Activated CD8-positive, alpha-beta T cell treated with anti-CD3 and anti-CD28 coated beads for 36 hours (primary cell): Measurements from ENCODE around the gene RDH13. TPM values are rescaled to one million over a fixed set of nuclear protein-coding genes. Genes with fewer than 3 reads are reported as not detected.

ENCODE experiments used
- ATAC-seq: fragments of 200-7000 bp; cut with Tn5 transposase; one replicate; pipeline ENCODE4 v1.10.0; 2021; ENCODE audit warnings: mild to moderate bottlenecking, moderate library complexity
- CTCF ChIA-PET: fragments of 350-600 bp; sonication (Branson Sonifier 250); formaldehyde crosslinking; loops from one replicate; lab custom pipeline; 2021; ENCODE audit warnings: antibody characterized with exemption; lab: Charles Lee
- POLR2A ChIA-PET: fragments of 350-600 bp; sonication (Branson Sonifier 250); formaldehyde crosslinking; loops from one replicate; lab custom pipeline; 2021; ENCODE audit warnings: antibody characterized with exemption; lab: Charles Lee
- DNase-seq: peaks from one replicate; pipeline ENCODE4 v3.0.0-alpha.2; 2020
- H3K27ac Mint-ChIP-seq: one replicate; pipeline ENCODE4 v1.8.0; 2021; ENCODE audit warnings: mild to moderate bottlenecking, mixed read lengths
- H3K27me3 Mint-ChIP-seq: one replicate; pipeline ENCODE4 v1.8.0; 2021; ENCODE audit warnings: mixed read lengths
- H3K36me3 Mint-ChIP-seq: one replicate; pipeline ENCODE4 v1.8.0; 2021; ENCODE audit warnings: low read depth, mixed read lengths
- H3K4me1 Mint-ChIP-seq: one replicate; pipeline ENCODE4 v1.8.0; 2021; ENCODE audit warnings: low read depth, mixed read lengths
- H3K4me3 Mint-ChIP-seq: one replicate; pipeline ENCODE4 v1.8.0; 2021; ENCODE audit warnings: mild to moderate bottlenecking, moderate library complexity, mixed read lengths
- H3K9me3 Mint-ChIP-seq: one replicate; pipeline ENCODE4 v1.8.0; 2021; ENCODE audit warnings: mixed read lengths
- intact Hi-C: fragments of 100-400 bp; cut with micrococcal nuclease; formaldehyde crosslinking; loops from one replicate; pipeline ENCODE4 v1.10.0; 2022
- total RNA-seq, 2 experiments: library from RNA; stranded (reverse); gene quantifications; one replicate each; pipeline ENCODE4 v1.2.3, GENCODE V29; 2021
- TF ChIP-seq, protein P1 (sequence below): fragments of 200-600 bp; IDR thresholded peaks from one replicate; pipeline ENCODE4 v1.8.0; 2022; ENCODE audit warnings: antibody characterized with exemption, mild to moderate bottlenecking

Gene RDH13
- total RNA-seq, 2 experiments from 2014 or later = 17.3 to 18.2 TPM

GRCh38 chr19:55094456-55095259 lies 31.7 kb upstream of the RDH13 start:
- intact Hi-C loops = no loop called here
- Mint-ChIP-seq H3K27me3 (no peaks in the 10 kb centered on the region), H3K9me3 (no peaks in the 10 kb centered on the region), H3K4me1 (no peaks in the 10 kb centered on the region), H3K4me3 (no peak overlapping the region), H3K36me3 (peaks cover 18% of the 10 kb centered on the region), H3K27ac (no peak overlapping the region)
- TF ChIP-seq, protein P1, sequence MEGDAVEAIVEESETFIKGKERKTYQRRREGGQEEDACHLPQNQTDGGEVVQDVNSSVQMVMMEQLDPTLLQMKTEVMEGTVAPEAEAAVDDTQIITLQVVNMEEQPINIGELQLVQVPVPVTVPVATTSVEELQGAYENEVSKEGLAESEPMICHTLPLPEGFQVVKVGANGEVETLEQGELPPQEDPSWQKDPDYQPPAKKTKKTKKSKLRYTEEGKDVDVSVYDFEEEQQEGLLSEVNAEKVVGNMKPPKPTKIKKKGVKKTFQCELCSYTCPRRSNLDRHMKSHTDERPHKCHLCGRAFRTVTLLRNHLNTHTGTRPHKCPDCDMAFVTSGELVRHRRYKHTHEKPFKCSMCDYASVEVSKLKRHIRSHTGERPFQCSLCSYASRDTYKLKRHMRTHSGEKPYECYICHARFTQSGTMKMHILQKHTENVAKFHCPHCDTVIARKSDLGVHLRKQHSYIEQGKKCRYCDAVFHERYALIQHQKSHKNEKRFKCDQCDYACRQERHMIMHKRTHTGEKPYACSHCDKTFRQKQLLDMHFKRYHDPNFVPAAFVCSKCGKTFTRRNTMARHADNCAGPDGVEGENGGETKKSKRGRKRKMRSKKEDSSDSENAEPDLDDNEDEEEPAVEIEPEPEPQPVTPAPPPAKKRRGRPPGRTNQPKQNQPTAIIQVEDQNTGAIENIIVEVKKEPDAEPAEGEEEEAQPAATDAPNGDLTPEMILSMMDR = no peak
- no peak for ATAC-seq
- ChIA-PET POLR2A (no interaction called here), CTCF (no interaction called here)
- no peak for DNase-seq

DNA sequence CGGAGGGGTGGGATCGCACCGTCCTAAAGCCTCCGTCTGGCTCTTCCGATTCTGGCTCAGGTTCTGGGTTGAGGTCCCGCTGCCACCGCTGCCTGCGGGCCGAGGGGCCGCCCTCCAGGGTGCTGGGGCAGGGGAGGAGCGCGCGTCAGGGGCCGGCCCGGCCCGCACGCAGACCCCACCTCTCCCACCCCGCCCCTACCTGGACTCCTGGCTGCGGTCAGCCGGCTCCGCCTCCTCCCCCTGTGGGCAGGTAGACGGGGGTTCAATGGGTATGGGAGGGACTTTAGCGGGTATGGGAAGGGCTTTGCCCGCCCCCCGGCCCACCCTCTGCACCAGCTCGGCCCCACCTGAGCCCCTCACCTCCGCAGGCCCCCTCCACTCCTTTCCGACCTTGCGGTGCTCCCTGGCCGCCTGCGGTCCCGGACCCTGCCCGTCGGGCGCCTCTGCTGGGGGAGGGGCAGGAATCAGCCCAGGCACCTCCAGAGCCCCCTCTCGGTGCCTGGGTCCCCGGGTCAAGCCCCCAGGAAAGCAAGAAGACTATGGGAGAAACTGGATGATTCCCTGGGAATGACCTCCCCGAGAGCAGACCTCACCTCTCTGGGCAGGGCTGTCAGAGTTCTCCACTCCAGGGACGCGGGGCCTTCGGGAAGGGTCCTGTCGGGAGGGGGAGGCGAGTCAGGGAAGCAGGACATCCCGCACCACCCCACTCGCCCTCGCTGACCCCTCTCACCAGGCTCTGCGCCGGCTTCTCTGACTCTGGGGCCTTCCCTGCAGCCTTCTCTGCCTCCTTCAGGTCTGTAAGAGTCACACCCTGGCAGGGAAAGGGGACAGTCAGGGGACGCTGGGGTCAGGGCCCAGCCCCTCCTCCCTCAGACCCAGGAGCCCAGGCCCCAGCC lies 29.7 kb upstream of the RDH13 start:
- ATAC-seq = no peak
- Mint-ChIP-seq H3K4me3 (no peak overlapping the region), H3K27ac (no peak overlapping the region), H3K9me3 (no peaks in the 10 kb centered on the region), H3K36me3 (peaks cover 23% of the 10 kb centered on the region), H3K27me3 (peaks cover 10% of the 10 kb centered on the region), H3K4me1 (peaks cover 9% of the 10 kb centered on the region)
- ChIA-PET POLR2A (no interaction called here), CTCF (no interaction called here)
- TF ChIP-seq, protein P1 = no peak
- DNase-seq = no peak
- intact Hi-C loops = no loop called here

DNA sequence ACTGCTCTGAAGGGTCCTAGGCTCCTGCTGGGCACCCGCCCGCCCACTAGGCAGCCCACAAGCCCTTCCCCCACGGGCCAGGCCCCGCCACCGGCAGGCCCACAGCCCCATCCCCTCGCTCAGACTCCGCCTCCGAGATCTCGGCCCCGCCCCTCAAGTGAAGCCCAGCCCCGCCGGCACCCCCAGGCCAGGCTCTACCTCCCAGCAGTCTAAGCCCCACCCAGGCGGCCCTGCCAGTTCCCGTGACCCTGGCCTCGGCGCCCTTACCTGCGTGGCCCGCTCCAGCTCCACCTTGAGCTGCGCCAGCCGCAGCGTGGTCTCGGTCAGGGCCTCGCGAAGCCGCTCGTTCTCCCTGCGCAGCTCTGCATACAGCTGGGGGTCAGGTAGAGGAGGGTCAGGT lies 29.0 kb upstream of the RDH13 start:
- Mint-ChIP-seq H3K27me3 (peaks cover 18% of the 10 kb centered on the region), H3K36me3 (peaks cover 23% of the 10 kb centered on the region), H3K4me1 (peaks cover 14% of the 10 kb centered on the region), H3K27ac (no peak overlapping the region), H3K4me3 (no peak overlapping the region), H3K9me3 (no peaks in the 10 kb centered on the region)
- no peak for ATAC-seq
- ChIA-PET CTCF (no interaction called here), POLR2A (no interaction called here)
- TF ChIP-seq, protein P1 = no peak
- DNase-seq = no peak
- intact Hi-C loops = no loop called here

GRCh38 chr19:55091126-55091910 lies 28.4 kb upstream of the RDH13 start:
- peaks cover 14% of the 10 kb centered on the region for H3K4me1 Mint-ChIP-seq
- intact Hi-C loops = no loop called here
- ATAC-seq = no peak
- DNase-seq = no peak
- CTCF ChIA-PET = no interaction called here
- POLR2A ChIA-PET = no interaction called here
- no peak overlapping the region for H3K27ac Mint-ChIP-seq
- no peak overlapping the region for H3K4me3 Mint-ChIP-seq
- H3K36me3 Mint-ChIP-seq = peaks cover 23% of the 10 kb centered on the region
- TF ChIP-seq, protein P1 = no peak
- peaks cover 20% of the 10 kb centered on the region for H3K27me3 Mint-ChIP-seq
- no peaks in the 10 kb centered on the region for H3K9me3 Mint-ChIP-seq
